Breast epithelium (tissue), 4 donors: ENCODE results near the gene PCDH9. TPM values are rescaled to one million over a fixed set of nuclear protein-coding genes. Genes with fewer than 3 reads are reported as not detected.

Source experiments
- DNase-seq, 2 donors: peaks; one replicate each; pipeline ENCODE4 v3.0.0-alpha.2; 2019; ENCODE audit warnings: low spot score in 2 of 2
- H3K27ac ChIP-seq, 2 donors: fragments of 200-600 bp; sonication (generic) in 1 of 2; one replicate each; pipeline ENCODE4 v1.5.1; 2016 to 2019; ENCODE audit warnings: mild to moderate bottlenecking in 1 of 2
- H3K27me3 ChIP-seq, 2 donors: fragments of 200-600 bp; sonication (generic) in 1 of 2; one replicate each; pipeline versions ENCODE4 v1.5.1 to v1.6.0; 2017 to 2019; ENCODE audit warnings: control low read depth in 1 of 2, mild to moderate bottlenecking in 1 of 2
- H3K36me3 ChIP-seq: fragments of 200-600 bp; one replicate; pipeline ENCODE4 v1.5.1; 2019
- H3K4me1 ChIP-seq, 2 donors: fragments of 200-600 bp; sonication (generic); one replicate each; pipeline ENCODE4 v1.5.1; 2016 to 2019; ENCODE audit warnings: control low read depth in 1 of 2
- H3K4me3 ChIP-seq, 3 donors: fragments of 200-600 bp; sonication (generic); 1 replicate in 2 of 3; 2 replicates in 1 of 3; pipeline ENCODE4 v1.5.1; 2016 to 2019; ENCODE audit warnings: mild to moderate bottlenecking in 3 of 3, moderate library complexity in 2 of 3
- H3K9me3 ChIP-seq, 2 donors: fragments of 200-600 bp; sonication (generic) in 1 of 2; one replicate each; pipeline ENCODE4 v1.5.1; 2016 to 2019; ENCODE audit warnings: control low read depth in 1 of 2
- POLR2A ChIP-seq: fragments of 450-650 bp; IDR thresholded peaks from one replicate; pipeline ENCODE4 v1.6.1; 2016; ENCODE audit warnings: antibody characterized with exemption, mild to moderate bottlenecking, moderate library complexity
- POLR2AphosphoS5 ChIP-seq, 3 donors: sonication (generic); formaldehyde crosslinking; IDR thresholded peaks; one replicate each; pipeline ENCODE4 v1.6.1; 2017; ENCODE audit warnings: antibody characterized with exemption in 3 of 3
- intact Hi-C: fragments of 100-400 bp; cut with DNase I; formaldehyde crosslinking; loops from one replicate; pipeline ENCODE4 v1.15.1; 2023; ENCODE audit warnings: low total_unique reads
- total RNA-seq, 3 donors: library from RNA; depleted of rRNA; stranded (reverse); fragments of >200 nt; gene quantifications; one replicate each; pipeline ENCODE4 v1.1.0, GENCODE V29; 2016
- TF ChIP-seq, protein P1 (sequence below), 3 donors: fragments of 450-650 bp; IDR thresholded peaks; one replicate each; pipeline ENCODE4 v1.5.1; 2016 to 2017; ENCODE audit warnings: antibody characterized with exemption in 3 of 3, mild to moderate bottlenecking in 3 of 3, moderate library complexity in 3 of 3

PCDH9 gene
- total RNA-seq, 3 donors from 2014 or later: 0.98 to 26.7 (median 3.7) TPM

DNA sequence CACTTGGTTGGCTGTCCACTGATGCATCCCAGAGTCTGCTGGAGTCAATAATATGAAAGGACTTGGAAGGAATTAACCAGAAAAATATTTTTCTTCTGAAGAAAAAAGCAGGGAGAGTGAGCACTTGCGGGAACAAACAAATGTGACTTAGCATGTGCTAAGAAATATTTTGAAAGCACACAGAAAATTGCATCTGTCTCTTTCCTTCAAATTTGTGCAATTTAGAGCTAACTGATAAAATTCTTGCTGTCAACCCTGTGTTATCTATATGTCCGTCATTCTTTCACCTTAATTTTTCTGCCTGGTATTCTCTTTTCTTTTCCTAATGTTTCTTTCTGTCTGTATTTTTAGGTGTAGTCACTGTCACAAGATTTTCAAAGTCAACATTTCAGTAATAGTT is 852.6 kb downstream of the PCDH9 start:
- no peaks in the 10 kb centered on the region for H3K4me1 ChIP-seq
- H3K27me3 ChIP-seq: no peaks in the 10 kb centered on the region
- no peaks in the 10 kb centered on the region for H3K36me3 ChIP-seq
- intact Hi-C loops: no loop called here
- no peak for DNase-seq
- no peaks in the 10 kb centered on the region for H3K9me3 ChIP-seq
- TF ChIP-seq POLR2A: no peak
- H3K27ac ChIP-seq: no peak overlapping the region
- no peak overlapping the region for H3K4me3 ChIP-seq

DNA sequence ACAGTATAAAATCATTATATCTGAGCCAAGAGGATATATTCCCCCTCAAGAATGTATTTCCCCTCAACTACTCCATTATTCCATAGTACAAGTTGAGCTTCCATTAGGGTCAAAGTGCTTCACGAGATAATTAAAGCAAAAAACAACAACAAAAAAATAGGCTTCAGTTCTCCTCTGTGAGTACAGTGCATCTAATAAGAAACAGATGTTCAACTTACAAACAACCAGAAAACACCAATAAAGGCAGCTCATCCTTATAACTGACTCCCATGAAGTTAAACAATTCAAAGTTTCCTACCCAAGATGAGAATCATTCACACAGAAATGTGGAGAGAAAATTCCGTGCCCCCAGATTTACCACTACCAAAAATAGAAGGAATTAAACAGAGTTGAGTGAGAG is 854.4 kb downstream of the PCDH9 start:
- TF ChIP-seq POLR2A (no peak), POLR2AphosphoS5 (IDR thresholded peaks at IDR 0.05) (no peak)
- TF ChIP-seq, protein P1, sequence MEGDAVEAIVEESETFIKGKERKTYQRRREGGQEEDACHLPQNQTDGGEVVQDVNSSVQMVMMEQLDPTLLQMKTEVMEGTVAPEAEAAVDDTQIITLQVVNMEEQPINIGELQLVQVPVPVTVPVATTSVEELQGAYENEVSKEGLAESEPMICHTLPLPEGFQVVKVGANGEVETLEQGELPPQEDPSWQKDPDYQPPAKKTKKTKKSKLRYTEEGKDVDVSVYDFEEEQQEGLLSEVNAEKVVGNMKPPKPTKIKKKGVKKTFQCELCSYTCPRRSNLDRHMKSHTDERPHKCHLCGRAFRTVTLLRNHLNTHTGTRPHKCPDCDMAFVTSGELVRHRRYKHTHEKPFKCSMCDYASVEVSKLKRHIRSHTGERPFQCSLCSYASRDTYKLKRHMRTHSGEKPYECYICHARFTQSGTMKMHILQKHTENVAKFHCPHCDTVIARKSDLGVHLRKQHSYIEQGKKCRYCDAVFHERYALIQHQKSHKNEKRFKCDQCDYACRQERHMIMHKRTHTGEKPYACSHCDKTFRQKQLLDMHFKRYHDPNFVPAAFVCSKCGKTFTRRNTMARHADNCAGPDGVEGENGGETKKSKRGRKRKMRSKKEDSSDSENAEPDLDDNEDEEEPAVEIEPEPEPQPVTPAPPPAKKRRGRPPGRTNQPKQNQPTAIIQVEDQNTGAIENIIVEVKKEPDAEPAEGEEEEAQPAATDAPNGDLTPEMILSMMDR (IDR thresholded peaks at IDR 0.05): no peak
- Histone ChIP-seq H3K4me1 (no peaks in the 10 kb centered on the region), H3K27ac (no peak overlapping the region), H3K9me3 (no peaks in the 10 kb centered on the region), H3K27me3 (no peaks in the 10 kb centered on the region), H3K4me3 (no peak overlapping the region), H3K36me3 (no peaks in the 10 kb centered on the region)
- no peak for DNase-seq
- intact Hi-C loops: no loop called here

DNA sequence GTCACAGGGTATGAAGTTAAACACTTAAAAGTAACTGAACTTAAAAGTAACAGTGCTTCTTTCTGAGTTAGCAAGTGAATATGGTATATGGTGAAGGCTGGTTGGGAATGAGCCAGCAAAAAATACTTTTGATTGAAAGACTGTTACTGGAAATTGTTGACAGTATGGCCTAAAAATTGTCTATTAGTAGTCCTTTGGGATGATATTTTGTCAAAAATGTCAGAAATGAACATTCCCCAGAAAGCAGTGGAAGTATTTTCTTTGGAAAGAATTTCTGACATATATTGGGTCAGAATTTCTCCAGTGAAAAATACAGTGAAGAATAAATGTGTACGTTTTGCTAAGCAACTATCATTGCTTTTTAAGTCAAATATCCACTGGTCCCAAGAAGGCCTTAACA is 860.5 kb downstream of the PCDH9 start:
- H3K4me1 ChIP-seq: no peaks in the 10 kb centered on the region
- TF ChIP-seq, protein P1 (IDR thresholded peaks at IDR 0.05): no peak
- TF ChIP-seq POLR2AphosphoS5 (IDR thresholded peaks at IDR 0.05) (no peak), POLR2A (no peak)
- intact Hi-C loops: no loop called here
- no peak for DNase-seq
- no peaks in the 10 kb centered on the region for H3K27me3 ChIP-seq
- no peak overlapping the region for H3K27ac ChIP-seq
- H3K36me3 ChIP-seq: no peaks in the 10 kb centered on the region
- no peaks in the 10 kb centered on the region for H3K9me3 ChIP-seq
- no peak overlapping the region for H3K4me3 ChIP-seq

DNA sequence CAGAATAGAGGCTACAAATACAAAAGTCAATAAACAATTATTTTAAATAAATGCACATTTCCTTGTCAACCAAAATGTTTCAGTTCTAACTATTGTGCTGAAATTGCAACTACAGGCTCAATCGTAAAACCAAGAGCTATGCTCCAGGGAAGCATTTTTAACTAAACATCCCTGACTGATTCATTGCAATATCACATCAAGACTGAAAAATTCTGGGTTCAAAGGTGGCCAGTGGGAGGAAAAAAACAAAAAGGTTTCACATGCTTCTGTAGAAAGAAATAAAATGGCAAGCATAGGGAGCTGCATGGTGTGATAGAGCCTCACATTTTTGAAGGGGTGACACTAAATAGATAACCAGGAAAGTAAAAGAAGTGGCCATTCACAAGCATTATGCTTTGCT is 862.8 kb downstream of the PCDH9 start:
- DNase-seq: no peak
- Histone ChIP-seq H3K27me3 (no peaks in the 10 kb centered on the region), H3K27ac (no peak overlapping the region), H3K4me1 (no peaks in the 10 kb centered on the region), H3K4me3 (no peak overlapping the region), H3K36me3 (no peaks in the 10 kb centered on the region), H3K9me3 (no peaks in the 10 kb centered on the region)
- intact Hi-C loops: no loop called here
- TF ChIP-seq, protein P1 (IDR thresholded peaks at IDR 0.05): no peak
- TF ChIP-seq POLR2AphosphoS5 (IDR thresholded peaks at IDR 0.05) (no peak), POLR2A (no peak)

DNA sequence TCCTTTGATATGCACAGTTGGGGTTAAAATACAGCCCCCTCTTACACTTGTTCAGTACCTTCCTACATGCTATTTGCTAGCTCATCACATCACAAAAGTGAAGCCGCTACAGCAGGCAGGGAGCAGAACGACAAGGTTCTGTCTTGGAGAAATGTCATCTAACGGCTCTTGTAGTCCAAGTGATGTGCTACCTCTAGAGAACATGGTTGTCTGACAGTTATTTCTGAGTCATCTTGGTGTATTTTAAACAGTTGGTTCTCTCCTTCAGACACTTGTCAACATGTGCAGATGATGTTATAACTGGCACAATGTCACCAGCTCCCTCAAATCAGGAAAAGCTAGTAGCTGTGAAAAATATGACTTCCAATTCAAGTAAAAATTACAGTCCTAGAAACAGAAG is 865.0 kb downstream of the PCDH9 start:
- H3K27me3 ChIP-seq: no peaks in the 10 kb centered on the region
- no peak for TF ChIP-seq POLR2A
- TF ChIP-seq, protein P1 (IDR thresholded peaks at IDR 0.05): no peak
- TF ChIP-seq POLR2AphosphoS5 (IDR thresholded peaks at IDR 0.05): no peak
- DNase-seq: no peak
- H3K27ac ChIP-seq: no peak overlapping the region
- intact Hi-C loops: no loop called here
- no peaks in the 10 kb centered on the region for H3K9me3 ChIP-seq
- no peaks in the 10 kb centered on the region for H3K4me1 ChIP-seq
- no peaks in the 10 kb centered on the region for H3K36me3 ChIP-seq
- no peak overlapping the region for H3K4me3 ChIP-seq

DNA sequence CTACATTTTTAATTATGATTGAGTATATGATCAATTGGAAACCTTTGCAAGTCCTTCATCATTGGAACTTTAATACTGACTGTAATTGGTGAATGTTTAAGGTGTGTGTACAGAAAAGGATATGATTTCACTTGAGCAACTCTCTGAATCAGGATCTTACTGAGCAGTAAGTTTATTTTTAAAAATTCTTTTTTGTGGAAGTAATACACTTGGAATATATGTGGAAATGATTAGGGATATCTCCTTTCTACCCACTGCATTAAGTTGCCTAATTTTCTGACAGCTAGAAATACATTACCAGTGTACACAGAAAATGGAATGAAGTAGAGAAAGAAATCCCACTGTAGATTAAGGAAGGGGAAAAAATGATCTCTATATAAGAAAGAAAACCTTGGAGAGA is 865.8 kb downstream of the PCDH9 start:
- Histone ChIP-seq H3K4me3 (no peak overlapping the region), H3K36me3 (no peaks in the 10 kb centered on the region), H3K27ac (no peak overlapping the region), H3K9me3 (no peaks in the 10 kb centered on the region), H3K4me1 (no peaks in the 10 kb centered on the region), H3K27me3 (no peaks in the 10 kb centered on the region)
- TF ChIP-seq, protein P1 (IDR thresholded peaks at IDR 0.05): no peak
- DNase-seq: no peak
- intact Hi-C loops: loop anchor here (5.0 kb wide), 1 partner anchor 227 kb away; no protein-coding TSS in a partner anchor
